Endothelial cell of umbilical vein (primary cell): ENCODE measurements around the gene ACAD11.

Experiments used
- CTCF ChIP-seq, 2 donors: IDR thresholded peaks; 1 replicate in 1 of 2; 2 replicates in 1 of 2; pipeline ENCODE4 v1.5.1; 2011; ENCODE audit warnings: low read length in 2 of 2, mild to moderate bottlenecking in 2 of 2, moderate library complexity in 2 of 2, control low read depth in 1 of 2, inconsistent platforms in 1 of 2, low read depth in 1 of 2; ENCODE audit not compliant: insufficient read depth in 1 of 2; ENCODE audit errors: extremely low read depth in 1 of 2
- EZH2 ChIP-seq: IDR thresholded peaks from 2 replicates; pipeline ENCODE4 v1.6.1; 2012; ENCODE audit warnings: borderline replicate concordance, low read depth, mild to moderate bottlenecking, moderate library complexity, low read length, inconsistent platforms; ENCODE audit not compliant: severe bottlenecking
- FOS ChIP-seq: IDR thresholded peaks from 2 replicates; pipeline ENCODE4 v1.6.1; 2011; ENCODE audit warnings: mild to moderate bottlenecking, low read length, moderate library complexity, borderline replicate concordance; ENCODE audit not compliant: insufficient read depth
- GATA2 ChIP-seq: IDR thresholded peaks from 2 replicates; pipeline ENCODE4 v1.7.0; 2011; ENCODE audit warnings: low read depth, mild to moderate bottlenecking, moderate library complexity, mixed read lengths, low read length; ENCODE audit not compliant: insufficient read length, insufficient read depth
- JUN ChIP-seq: IDR thresholded peaks from 2 replicates; pipeline ENCODE4 v1.6.1; 2011; ENCODE audit warnings: borderline replicate concordance, low read depth; ENCODE audit not compliant: insufficient read length, insufficient read depth
- MYC ChIP-seq: IDR thresholded peaks from one replicate; pipeline ENCODE4 v1.6.1; 2011; ENCODE audit warnings: mild to moderate bottlenecking, low read depth, low read length
- POLR2A ChIP-seq: IDR thresholded peaks from 2 replicates; pipeline ENCODE4 v1.6.1; 2012; ENCODE audit warnings: low read depth, mild to moderate bottlenecking, control low read depth, low read length
- POLR2AphosphoS5 ChIP-seq: IDR thresholded peaks from 2 replicates; pipeline ENCODE4 v1.6.1; 2012; ENCODE audit warnings: low read depth, mild to moderate bottlenecking, control low read depth, low read length, moderate library complexity; ENCODE audit not compliant: insufficient read depth
- TF ChIP-seq, protein P1 (sequence below): IDR thresholded peaks from 2 replicates; pipeline ENCODE4 v1.6.1; 2011; ENCODE audit not compliant: insufficient read depth, insufficient read length

DNA sequence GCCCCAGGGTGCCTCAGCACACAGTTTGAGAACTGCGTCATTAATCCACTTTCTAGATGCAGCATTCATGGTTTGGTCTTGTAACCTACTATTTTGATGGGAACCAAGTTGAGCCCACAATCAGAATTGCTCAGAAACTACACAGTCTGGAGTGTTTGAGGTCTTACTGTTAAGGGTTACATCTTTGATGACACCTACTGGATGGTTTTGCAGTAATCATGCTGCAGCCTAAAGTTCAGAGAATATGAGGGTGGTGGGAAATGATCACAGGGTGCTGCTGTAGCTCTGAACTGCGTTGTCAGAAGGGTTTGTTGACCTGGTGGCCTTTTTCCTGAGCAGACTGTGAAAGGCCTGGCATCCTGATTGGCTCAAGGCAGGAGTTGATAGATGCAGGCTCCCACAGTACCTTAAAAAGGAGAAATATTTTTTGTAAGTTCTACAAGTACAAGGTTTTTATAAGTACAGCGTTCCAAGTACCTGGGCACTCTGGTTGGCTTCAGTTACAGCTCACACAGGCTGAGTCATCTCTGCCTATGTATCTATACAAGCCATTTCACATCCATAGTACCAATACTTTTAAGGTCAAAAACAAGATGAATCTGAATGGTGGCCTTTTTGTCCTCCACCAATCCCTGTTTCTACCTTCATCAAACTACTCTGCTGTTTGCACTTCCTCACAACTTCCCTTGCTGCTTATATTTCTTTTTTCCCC, 123.0 kb downstream of the ACAD11 start:
- no peak for TF ChIP-seq CTCF (IDR thresholded peaks at IDR 0.05; ENCODE audit: extremely low read depth in 1 of 2, insufficient read depth in 1 of 2, low read depth in 1 of 2, low read length in 2 of 2)
- TF ChIP-seq JUN: no peak
- TF ChIP-seq EZH2: no peak
- no peak for TF ChIP-seq MYC
- no peak for TF ChIP-seq POLR2A
- TF ChIP-seq, protein P1, sequence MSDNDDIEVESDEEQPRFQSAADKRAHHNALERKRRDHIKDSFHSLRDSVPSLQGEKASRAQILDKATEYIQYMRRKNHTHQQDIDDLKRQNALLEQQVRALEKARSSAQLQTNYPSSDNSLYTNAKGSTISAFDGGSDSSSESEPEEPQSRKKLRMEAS: no peak
- no peak for TF ChIP-seq POLR2AphosphoS5
- TF ChIP-seq FOS: no peak
- TF ChIP-seq GATA2: no peak
